ENCODE measurements around the gene GNAI1. TPM values are rescaled to one million over a fixed set of nuclear protein-coding genes. Genes with fewer than 3 reads are reported as not detected.

Gene GNAI1
- total RNA-seq, 2 experiments from 2014 or later, result not detected

DNA sequence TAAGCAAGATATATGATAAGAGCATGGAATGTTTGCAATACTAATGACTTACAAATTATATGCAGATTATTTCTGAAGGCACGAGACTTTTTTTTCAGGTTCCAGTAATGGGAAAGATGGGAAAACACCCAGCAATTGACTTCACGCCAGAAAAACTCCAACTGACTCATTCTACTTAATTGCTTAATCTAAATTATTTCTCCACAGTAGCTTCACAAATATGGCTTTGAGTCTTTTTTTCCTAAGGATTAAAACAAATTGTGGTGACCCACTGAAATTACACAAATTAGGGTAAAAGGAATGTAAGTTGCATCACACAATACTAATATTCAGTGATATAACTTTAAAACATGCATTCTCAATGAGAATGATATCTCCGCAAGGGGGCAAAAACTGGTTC, 138.7 kb downstream of the GNAI1 start:
- intact Hi-C loops (cut with micrococcal nuclease; ENCODE audit: unreplicated experiment), result no loop called here
- POLR2A ChIA-PET, result no interaction called here

DNA sequence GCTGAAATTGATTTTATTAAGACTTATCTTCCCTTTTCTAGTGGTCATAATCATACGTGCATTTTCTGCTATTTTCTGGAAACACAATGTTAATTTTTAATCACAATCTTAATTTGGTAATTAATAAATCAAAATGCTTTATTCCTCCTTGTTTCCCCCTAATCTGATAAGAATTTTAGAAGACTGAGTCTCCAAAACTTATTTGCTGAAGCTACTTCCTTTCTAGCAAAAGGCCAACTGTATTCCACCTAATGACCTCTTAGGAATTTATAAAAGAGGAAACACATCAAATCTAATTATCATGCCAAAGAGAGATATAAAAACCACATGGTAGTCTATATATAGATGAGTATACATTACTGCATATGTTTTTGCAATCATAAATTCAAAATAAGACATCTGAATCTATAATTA, 140.6 kb downstream of the GNAI1 start:
- CTCF ChIA-PET (ENCODE audit: unreplicated experiment), result no interaction called here

More for the DNA sequence above, 138.7 kb downstream of the GNAI1 start:
- no peak overlapping the region for H3K4me2 ChIP-seq (ENCODE audit: low read length)
- H3K79me2 ChIP-seq (ENCODE audit: insufficient read depth, low read depth, low read length), result no peaks in the 10 kb centered on the region
- TF ChIP-seq EZH2phosphoT487 (IDR thresholded peaks at IDR 0.05; ENCODE audit: borderline replicate concordance, low read depth, low read length), result no peak
- TF ChIP-seq, protein P1, sequence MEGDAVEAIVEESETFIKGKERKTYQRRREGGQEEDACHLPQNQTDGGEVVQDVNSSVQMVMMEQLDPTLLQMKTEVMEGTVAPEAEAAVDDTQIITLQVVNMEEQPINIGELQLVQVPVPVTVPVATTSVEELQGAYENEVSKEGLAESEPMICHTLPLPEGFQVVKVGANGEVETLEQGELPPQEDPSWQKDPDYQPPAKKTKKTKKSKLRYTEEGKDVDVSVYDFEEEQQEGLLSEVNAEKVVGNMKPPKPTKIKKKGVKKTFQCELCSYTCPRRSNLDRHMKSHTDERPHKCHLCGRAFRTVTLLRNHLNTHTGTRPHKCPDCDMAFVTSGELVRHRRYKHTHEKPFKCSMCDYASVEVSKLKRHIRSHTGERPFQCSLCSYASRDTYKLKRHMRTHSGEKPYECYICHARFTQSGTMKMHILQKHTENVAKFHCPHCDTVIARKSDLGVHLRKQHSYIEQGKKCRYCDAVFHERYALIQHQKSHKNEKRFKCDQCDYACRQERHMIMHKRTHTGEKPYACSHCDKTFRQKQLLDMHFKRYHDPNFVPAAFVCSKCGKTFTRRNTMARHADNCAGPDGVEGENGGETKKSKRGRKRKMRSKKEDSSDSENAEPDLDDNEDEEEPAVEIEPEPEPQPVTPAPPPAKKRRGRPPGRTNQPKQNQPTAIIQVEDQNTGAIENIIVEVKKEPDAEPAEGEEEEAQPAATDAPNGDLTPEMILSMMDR (conservative IDR thresholded peaks at IDR 0.05; ENCODE audit: low read length), result no peak
- H4K20me1 ChIP-seq (ENCODE audit: insufficient read depth, low read length), result no peaks in the 10 kb centered on the region
- H3K36me3 ChIP-seq (ENCODE audit: insufficient read depth, low read length), result no peaks in the 10 kb centered on the region
- DNase-seq (ENCODE audit: low spot score), result no peak
- no peak overlapping the region for H2AFZ ChIP-seq (ENCODE audit: low read length)
- H3K9me2 ChIP-seq (ENCODE audit: insufficient read depth, low read length), result 0 out of 2 replicates have a peak, but pooled peaks cover 3% of the 10 kb centered on the region
- no peaks in the 10 kb centered on the region for H3K4me1 ChIP-seq (ENCODE audit: insufficient read depth, low read length, poor library complexity, severe bottlenecking)
- no peaks in the 10 kb centered on the region for H3K9me3 ChIP-seq (ENCODE audit: low read length)
- CTCF ChIA-PET (ENCODE audit: unreplicated experiment), result no interaction called here
- H3K4me3 ChIP-seq (ENCODE audit: low read depth, low read length, poor library complexity, severe bottlenecking), result no peak overlapping the region
- BruUV-seq (replicated peaks), result no TSS peak
- H3K27ac ChIP-seq (ENCODE audit: low read depth, low read length, poor library complexity, severe bottlenecking), result no peak overlapping the region

More for the DNA sequence above, 140.6 kb downstream of the GNAI1 start:
- H3K4me2 ChIP-seq (ENCODE audit: low read length), result no peak overlapping the region
- BruUV-seq (replicated peaks), result no TSS peak
- DNase-seq (ENCODE audit: low spot score), result no peak
- POLR2A ChIA-PET, result no interaction called here
- 0 out of 2 replicates have a peak, but pooled peaks cover 3% of the 10 kb centered on the region for H3K9me2 ChIP-seq (ENCODE audit: insufficient read depth, low read length)
- H2AFZ ChIP-seq (ENCODE audit: low read length), result no peak overlapping the region
- intact Hi-C loops (cut with micrococcal nuclease; ENCODE audit: unreplicated experiment), result no loop called here
- no peaks in the 10 kb centered on the region for H3K4me1 ChIP-seq (ENCODE audit: insufficient read depth, low read length, poor library complexity, severe bottlenecking)
- TF ChIP-seq EZH2phosphoT487 (IDR thresholded peaks at IDR 0.05; ENCODE audit: borderline replicate concordance, low read depth, low read length), result no peak
- TF ChIP-seq, protein P1 (conservative IDR thresholded peaks at IDR 0.05; ENCODE audit: low read length), result no peak
- no peaks in the 10 kb centered on the region for H4K20me1 ChIP-seq (ENCODE audit: insufficient read depth, low read length)
- H3K36me3 ChIP-seq (ENCODE audit: insufficient read depth, low read length), result no peaks in the 10 kb centered on the region
- H3K27ac ChIP-seq (ENCODE audit: low read depth, low read length, poor library complexity, severe bottlenecking), result no peak overlapping the region
- no peaks in the 10 kb centered on the region for H3K79me2 ChIP-seq (ENCODE audit: insufficient read depth, low read depth, low read length)
- H3K4me3 ChIP-seq (ENCODE audit: low read depth, low read length, poor library complexity, severe bottlenecking), result no peak overlapping the region
- H3K9me3 ChIP-seq (ENCODE audit: low read length), result no peaks in the 10 kb centered on the region

Small RNAs within 50 kb of the gene (small RNA-seq; reads per million reads assigned to genes)
- gene RN7SL869P, result not detected

All from OCI-LY7 (cell line).